HEK293 (cell line): ENCODE measurements around the gene ELAVL1.

Experiments used
- CTCF ChIP-seq: fragments of 450-650 bp; formaldehyde crosslinking; IDR thresholded peaks from 2 replicates; pipeline ENCODE4 v1.5.1; 2016; ENCODE audit warnings: missing biosample characterization, missing genetic modification characterization
- ZNF19 ChIP-seq: fragments of 450-650 bp; formaldehyde crosslinking; IDR thresholded peaks from 2 replicates; pipeline ENCODE4; 2016; ENCODE audit warnings: missing biosample characterization, missing genetic modification characterization, low read depth
- ZNF791 ChIP-seq: fragments of 450-650 bp; formaldehyde crosslinking; IDR thresholded peaks from 2 replicates; pipeline ENCODE4 v1.5.1; 2016; ENCODE audit warnings: missing biosample characterization, missing genetic modification characterization
- TF ChIP-seq, protein P1 (sequence below): fragments of 450-650 bp; formaldehyde crosslinking; IDR thresholded peaks from 2 replicates; pipeline ENCODE4 v1.5.1; 2016; ENCODE audit warnings: missing biosample characterization, missing genetic modification characterization

GRCh38 chr19:8054169-8054568 lies 48.7 kb upstream of the ELAVL1 start:
- TF ChIP-seq CTCF (tag by site-specific recombination): no peak
- no peak for TF ChIP-seq ZNF19 (tag by site-specific recombination)
- no peak for TF ChIP-seq ZNF791 (tag by site-specific recombination)
- TF ChIP-seq, protein P1, sequence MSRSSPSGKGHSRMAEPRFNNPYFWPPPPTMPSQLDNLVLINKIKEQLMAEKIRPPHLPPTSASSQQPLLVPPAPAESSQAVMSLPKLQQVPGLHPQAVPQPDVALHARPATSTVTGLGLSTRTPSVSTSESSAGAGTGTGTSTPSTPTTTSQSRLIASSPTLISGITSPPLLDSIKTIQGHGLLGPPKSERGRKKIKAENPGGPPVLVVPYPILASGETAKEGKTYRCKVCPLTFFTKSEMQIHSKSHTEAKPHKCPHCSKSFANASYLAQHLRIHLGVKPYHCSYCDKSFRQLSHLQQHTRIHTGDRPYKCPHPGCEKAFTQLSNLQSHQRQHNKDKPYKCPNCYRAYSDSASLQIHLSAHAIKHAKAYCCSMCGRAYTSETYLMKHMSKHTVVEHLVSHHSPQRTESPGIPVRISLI (tag by site-specific recombination): no peak
